ENCODE results near the gene CDYL. TPM values are rescaled to one million over a fixed set of nuclear protein-coding genes. Genes with fewer than 3 reads are reported as not detected.

The CDYL gene
- total and polyA plus RNA-seq, 8 donors = 3.4 to 15.3 (median 10.2) TPM

- TF ChIP-seq CTCF (IDR thresholded peaks at IDR 0.05) = no peak
- Histone ChIP-seq H3K9me3 (no peaks in the 10 kb centered on the region), H3K27ac (no peak overlapping the region), H3K36me3 (no peaks in the 10 kb centered on the region), H3K4me3 (no peak overlapping the region), H3K4me1 (no peaks in the 10 kb centered on the region), H3K27me3 (no peaks in the 10 kb centered on the region)
- DNase-seq (no peak), ATAC-seq (no peak), FAIRE-seq (no peak)
- intact Hi-C loops (cut with DNase I) = no loop called here
- 84 to 88% methylated on average over 5 of the region's 5 CpGs for WGBS, 2 donors
Observed at GRCh38 chr6:4809999-4810918, 34.1 kb downstream of the CDYL start.

- H3K9me3 ChIP-seq = no peaks in the 10 kb centered on the region
- no peaks in the 10 kb centered on the region for H3K27me3 ChIP-seq
- no peaks in the 10 kb centered on the region for H3K36me3 ChIP-seq
- intact Hi-C loops (cut with DNase I) = no loop called here
- no peak for TF ChIP-seq CTCF (IDR thresholded peaks at IDR 0.05)
- WGBS, 2 donors = 79 to 88% methylated on average over 4 of the region's 4 CpGs
- H3K4me3 ChIP-seq = no peak overlapping the region
- ATAC-seq (no peak), DNase-seq (no peak), FAIRE-seq (no peak)
- no peaks in the 10 kb centered on the region for H3K4me1 ChIP-seq
- H3K27ac ChIP-seq = no peak overlapping the region
Observed at GRCh38 chr6:4812068-4812467, 35.9 kb downstream of the CDYL start.

- Histone ChIP-seq H3K4me3 (no peak overlapping the region), H3K27ac (no peak overlapping the region), H3K4me1 (no peaks in the 10 kb centered on the region), H3K27me3 (no peaks in the 10 kb centered on the region), H3K9me3 (no peaks in the 10 kb centered on the region), H3K36me3 (no peaks in the 10 kb centered on the region)
- no peak for TF ChIP-seq CTCF (IDR thresholded peaks at IDR 0.05)
- DNase-seq (no peak), ATAC-seq (no peak), FAIRE-seq (no peak)
- WGBS, 2 donors = 96 to 97% methylated on average over 8 of the region's 8 CpGs
- intact Hi-C loops (cut with DNase I) = no loop called here
Observed at GRCh38 chr6:4813055-4813454, 36.9 kb downstream of the CDYL start.

- Histone ChIP-seq H3K36me3 (no peaks in the 10 kb centered on the region), H3K4me1 (no peaks in the 10 kb centered on the region), H3K27ac (no peak overlapping the region), H3K27me3 (no peaks in the 10 kb centered on the region), H3K4me3 (no peak overlapping the region), H3K9me3 (no peaks in the 10 kb centered on the region)
- FAIRE-seq (no peak), ATAC-seq (no peak), DNase-seq (no peak)
- TF ChIP-seq CTCF (IDR thresholded peaks at IDR 0.05) = no peak
- intact Hi-C loops (cut with DNase I) = no loop called here
Observed at GRCh38 chr6:4814212-4814611, 38.0 kb downstream of the CDYL start.

- Histone ChIP-seq H3K9me3 (no peaks in the 10 kb centered on the region), H3K4me1 (no peaks in the 10 kb centered on the region), H3K4me3 (no peak overlapping the region), H3K36me3 (no peaks in the 10 kb centered on the region), H3K27ac (no peak overlapping the region), H3K27me3 (no peaks in the 10 kb centered on the region)
- FAIRE-seq = no peak
- ATAC-seq = no peak
- intact Hi-C loops (cut with DNase I) = no loop called here
- no peak for DNase-seq
- WGBS, 2 donors = 76 to 79% methylated on average over 2 of the region's 2 CpGs
- no peak for TF ChIP-seq CTCF (IDR thresholded peaks at IDR 0.05)
Observed at GRCh38 chr6:4814987-4815386, 38.8 kb downstream of the CDYL start.
